Adipocyte (in vitro differentiated cells): ENCODE results near the gene DAB2IP.

Experiments
- DNase-seq: peaks from one replicate; pipeline ENCODE4 v3.0.0-alpha.2; 2015; ENCODE audit warnings: low read depth
- H3K27me3 ChIP-seq: replicated peaks from 2 replicates; pipeline ENCODE4 v1.7.0; 2013; ENCODE audit warnings: mild to moderate bottlenecking, low read length, moderate library complexity; ENCODE audit not compliant: control insufficient read depth, insufficient read depth
- H3K36me3 ChIP-seq: 2 replicates; pipeline ENCODE4 v1.7.0; 2013; ENCODE audit warnings: low read length, mild to moderate bottlenecking, moderate library complexity; ENCODE audit not compliant: control insufficient read depth, insufficient read depth, severe bottlenecking
- H3K4me1 ChIP-seq: 2 replicates; pipeline ENCODE4 v1.7.0; 2013; ENCODE audit warnings: mild to moderate bottlenecking, low read length, moderate library complexity; ENCODE audit not compliant: control insufficient read depth, insufficient read depth
- H3K4me3 ChIP-seq: 2 replicates; pipeline ENCODE4 v1.7.0; 2013; ENCODE audit warnings: mild to moderate bottlenecking, low read length, moderate library complexity
- H3K9ac ChIP-seq: 2 replicates; pipeline ENCODE4 v1.7.0; 2013; ENCODE audit warnings: mild to moderate bottlenecking, low read length, moderate library complexity
- H3K9me3 ChIP-seq: 2 replicates; pipeline ENCODE4 v1.7.0; 2013; ENCODE audit warnings: mild to moderate bottlenecking, low read length, moderate library complexity; ENCODE audit not compliant: control insufficient read depth

The DAB2IP gene

GRCh38 chr9:121763131-121763530 lies 111.7 kb downstream of the DAB2IP start:
- DNase-seq, result no peak
- H3K9me3 ChIP-seq, result no peaks in the 10 kb centered on the region
- peaks cover 10% of the 10 kb centered on the region for H3K4me1 ChIP-seq
- peaks cover 24% of the 10 kb centered on the region for H3K36me3 ChIP-seq
- no peaks in the 10 kb centered on the region for H3K27me3 ChIP-seq
- H3K4me3 ChIP-seq, result no peak overlapping the region
- no peak overlapping the region for H3K9ac ChIP-seq

GRCh38 chr9:121763561-121764370 lies 112.3 kb downstream of the DAB2IP start:
- peaks cover 10% of the 10 kb centered on the region for H3K4me1 ChIP-seq
- DNase-seq, result no peak
- peaks cover 25% of the 10 kb centered on the region for H3K36me3 ChIP-seq
- H3K9me3 ChIP-seq, result no peaks in the 10 kb centered on the region
- no peaks in the 10 kb centered on the region for H3K27me3 ChIP-seq
- no peak overlapping the region for H3K4me3 ChIP-seq
- no peak overlapping the region for H3K9ac ChIP-seq

GRCh38 chr9:121764371-121764730 lies 112.9 kb downstream of the DAB2IP start:
- H3K36me3 ChIP-seq, result peaks cover 26% of the 10 kb centered on the region
- H3K4me1 ChIP-seq, result peaks cover 10% of the 10 kb centered on the region
- no peak overlapping the region for H3K9ac ChIP-seq

GRCh38 chr9:121765021-121765950 lies 113.9 kb downstream of the DAB2IP start:
- Histone ChIP-seq H3K9me3 (no peaks in the 10 kb centered on the region), H3K36me3 (peaks cover 26% of the 10 kb centered on the region), H3K4me3 (no peak overlapping the region), H3K4me1 (peaks cover 10% of the 10 kb centered on the region), H3K27me3 (no peaks in the 10 kb centered on the region), H3K9ac (no peak overlapping the region)
- DNase-seq, result peak; percentile 35

More at GRCh38 chr9:121764371-121764730, 112.9 kb downstream of the DAB2IP start:
- Histone ChIP-seq H3K9me3 (no peaks in the 10 kb centered on the region), H3K4me3 (no peak overlapping the region), H3K27me3 (no peaks in the 10 kb centered on the region)
- DNase-seq, result no peak

- peaks cover 20% of the 10 kb centered on the region for H3K36me3 ChIP-seq
- peaks cover 19% of the 10 kb centered on the region for H3K4me1 ChIP-seq
- H3K9me3 ChIP-seq, result no peaks in the 10 kb centered on the region
- H3K27me3 ChIP-seq, result no peaks in the 10 kb centered on the region
- no peak overlapping the region for H3K9ac ChIP-seq
- no peak overlapping the region for H3K4me3 ChIP-seq
- DNase-seq, result no peak
These were observed 114.7 kb downstream of the DAB2IP start for GRCh38 chr9:121766081-121766683.

GRCh38 chr9:121767171-121767769 lies 115.8 kb downstream of the DAB2IP start:
- Histone ChIP-seq H3K27me3 (no peaks in the 10 kb centered on the region), H3K4me3 (no peak overlapping the region), H3K36me3 (peaks cover 20% of the 10 kb centered on the region), H3K4me1 (peaks cover 22% of the 10 kb centered on the region), H3K9me3 (no peaks in the 10 kb centered on the region), H3K9ac (no peak overlapping the region)
- DNase-seq, result no peak

- Histone ChIP-seq H3K4me3 (no peak overlapping the region), H3K9me3 (no peaks in the 10 kb centered on the region), H3K4me1 (peaks cover 22% of the 10 kb centered on the region), H3K9ac (no peak overlapping the region), H3K36me3 (peaks cover 20% of the 10 kb centered on the region), H3K27me3 (no peaks in the 10 kb centered on the region)
- no peak for DNase-seq
These were observed 117.1 kb downstream of the DAB2IP start for GRCh38 chr9:121768416-121769015.

- peaks cover 16% of the 10 kb centered on the region for H3K36me3 ChIP-seq
These were observed 118.5 kb downstream of the DAB2IP start for GRCh38 chr9:121769939-121770338.

GRCh38 chr9:121770415-121771273 lies 119.2 kb downstream of the DAB2IP start:
- Histone ChIP-seq H3K27me3 (no peaks in the 10 kb centered on the region), H3K36me3 (peaks cover 16% of the 10 kb centered on the region), H3K4me1 (peaks cover 12% of the 10 kb centered on the region), H3K4me3 (no peak overlapping the region), H3K9ac (no peak overlapping the region), H3K9me3 (no peaks in the 10 kb centered on the region)
- DNase-seq, result peak; percentile 22

More at GRCh38 chr9:121769939-121770338, 118.5 kb downstream of the DAB2IP start:
- Histone ChIP-seq H3K4me3 (no peak overlapping the region), H3K9me3 (no peaks in the 10 kb centered on the region), H3K9ac (no peak overlapping the region), H3K4me1 (peaks cover 18% of the 10 kb centered on the region), H3K27me3 (no peaks in the 10 kb centered on the region)
- DNase-seq, result no peak

GRCh38 chr9:121771418-121771817 lies 120.0 kb downstream of the DAB2IP start:
- DNase-seq, result no peak

More at GRCh38 chr9:121771418-121771817, 120.0 kb downstream of the DAB2IP start:
- Histone ChIP-seq H3K4me3 (no peak overlapping the region), H3K9ac (no peak overlapping the region), H3K4me1 (peaks cover 12% of the 10 kb centered on the region), H3K27me3 (no peaks in the 10 kb centered on the region), H3K36me3 (peaks cover 16% of the 10 kb centered on the region), H3K9me3 (no peaks in the 10 kb centered on the region)
